Stomach smooth muscle (tissue), 2 donors: ENCODE data around the gene DNMT3A.
"Not testable (repeated sequence)": the region's sequence is repeated elsewhere in the genome, so short reads cannot be mapped to it uniquely, and the experiment has no call there.

Experiments
- H3K27ac ChIP-seq: one replicate; pipeline ENCODE4 v1.7.0; 2013; ENCODE audit warnings: mild to moderate bottlenecking, low read length, inconsistent platforms
- H3K27me3 ChIP-seq, 2 donors: one replicate each; pipeline ENCODE4 v1.7.0; 2013; ENCODE audit warnings: low read length in 2 of 2; ENCODE audit not compliant: insufficient read depth in 2 of 2, control insufficient read depth in 1 of 2
- H3K36me3 ChIP-seq, 2 donors: one replicate each; pipeline ENCODE4 v1.7.0; 2013; ENCODE audit warnings: low read length in 2 of 2; ENCODE audit not compliant: control insufficient read depth in 2 of 2, insufficient read depth in 2 of 2
- H3K4me1 ChIP-seq: one replicate; pipeline ENCODE4 v1.7.0; 2013; ENCODE audit warnings: low read length; ENCODE audit not compliant: control insufficient read depth, insufficient read depth
- H3K4me3 ChIP-seq, 2 donors: one replicate each; pipeline ENCODE4 v1.7.0; 2013; ENCODE audit warnings: low read length in 2 of 2
- H3K9ac ChIP-seq, 2 donors: one replicate each; pipeline ENCODE4 v1.7.0; 2013; ENCODE audit warnings: low read length in 2 of 2, mild to moderate bottlenecking in 1 of 2
- H3K9me3 ChIP-seq, 2 donors: one replicate each; pipeline ENCODE4 v1.7.0; 2013; ENCODE audit warnings: low read length in 2 of 2; ENCODE audit not compliant: control insufficient read depth in 2 of 2
- donor health status: healthy.
- donor health status: Pancreatic carcinoma.

Gene DNMT3A

DNA sequence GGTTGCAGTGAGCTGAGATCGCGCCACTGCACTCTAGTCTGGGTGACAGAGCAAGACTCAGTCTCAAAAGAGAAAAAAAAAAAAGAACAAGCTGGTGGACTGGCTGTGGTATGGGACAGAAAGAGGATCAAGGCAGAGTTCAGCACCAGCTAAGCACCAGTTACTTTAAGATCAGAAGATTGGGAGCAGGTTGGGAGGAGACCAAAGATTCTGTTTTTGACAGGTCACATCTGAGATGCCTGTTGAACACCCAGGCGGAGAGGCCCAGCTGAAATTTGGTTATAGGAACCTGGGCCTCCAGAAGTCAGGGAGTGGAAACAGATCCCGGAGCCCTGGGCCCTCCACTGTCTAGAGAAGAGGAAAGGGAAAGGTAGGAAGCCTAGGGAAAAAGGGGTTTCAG, 120.1 kb downstream of the DNMT3A start:
- H3K27me3 ChIP-seq, result no peaks in the 10 kb centered on the region
- no peaks in the 10 kb centered on the region for H3K4me1 ChIP-seq
- H3K36me3 ChIP-seq, result no peaks in the 10 kb centered on the region
- H3K9ac ChIP-seq, result no peak overlapping the region
- no peak overlapping the region for H3K27ac ChIP-seq
- no peak overlapping the region for H3K4me3 ChIP-seq
- H3K9me3 ChIP-seq, result no peaks in the 10 kb centered on the region

DNA sequence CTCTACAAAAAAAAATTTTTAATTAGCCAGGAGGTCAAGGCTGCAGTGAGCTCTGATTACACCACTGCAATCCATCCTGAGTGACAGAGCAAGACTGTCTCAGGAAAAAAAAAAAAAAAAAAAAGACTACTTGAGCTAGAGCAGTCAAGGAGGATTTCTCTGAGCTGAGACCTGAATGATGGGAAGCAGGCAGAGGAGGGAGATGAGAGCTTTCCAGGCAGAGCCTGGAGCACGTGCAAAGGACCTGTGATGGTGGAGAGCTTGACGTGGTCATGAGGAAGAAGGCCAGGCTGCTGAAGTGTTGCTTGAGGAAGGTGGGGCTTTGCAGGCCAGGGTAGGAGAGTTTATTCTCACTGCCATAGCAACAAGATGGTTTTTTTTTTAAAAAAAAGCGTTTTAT, 121.4 kb downstream of the DNMT3A start:
- no peak overlapping the region for H3K9ac ChIP-seq
- H3K36me3 ChIP-seq, result no peaks in the 10 kb centered on the region
- H3K27ac ChIP-seq, result no peak overlapping the region
- no peaks in the 10 kb centered on the region for H3K4me1 ChIP-seq
- no peaks in the 10 kb centered on the region for H3K9me3 ChIP-seq
- H3K27me3 ChIP-seq, result no peaks in the 10 kb centered on the region
- no peak overlapping the region for H3K4me3 ChIP-seq

DNA sequence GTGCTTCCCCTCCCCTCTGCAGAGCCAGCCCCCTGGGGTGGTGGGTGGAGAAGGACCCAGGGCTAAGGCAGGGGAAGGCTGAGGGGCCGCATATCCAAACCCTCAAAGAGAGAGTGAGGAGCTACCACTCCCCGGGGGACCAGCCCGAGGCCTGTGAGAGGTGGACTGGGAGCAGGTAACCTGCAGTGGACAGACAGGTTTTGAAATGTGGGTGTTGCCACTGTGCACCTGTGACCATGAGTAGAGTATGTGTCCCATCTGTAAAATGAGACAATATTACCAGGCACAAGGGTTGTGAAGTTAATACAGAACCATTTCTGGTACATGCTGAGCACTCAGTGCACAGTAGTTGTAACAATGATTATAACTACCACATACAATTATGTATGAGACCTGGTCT, 122.1 kb downstream of the DNMT3A start:
- Histone ChIP-seq H3K9me3 (no peaks in the 10 kb centered on the region), H3K27me3 (no peaks in the 10 kb centered on the region), H3K36me3 (no peaks in the 10 kb centered on the region)

DNA sequence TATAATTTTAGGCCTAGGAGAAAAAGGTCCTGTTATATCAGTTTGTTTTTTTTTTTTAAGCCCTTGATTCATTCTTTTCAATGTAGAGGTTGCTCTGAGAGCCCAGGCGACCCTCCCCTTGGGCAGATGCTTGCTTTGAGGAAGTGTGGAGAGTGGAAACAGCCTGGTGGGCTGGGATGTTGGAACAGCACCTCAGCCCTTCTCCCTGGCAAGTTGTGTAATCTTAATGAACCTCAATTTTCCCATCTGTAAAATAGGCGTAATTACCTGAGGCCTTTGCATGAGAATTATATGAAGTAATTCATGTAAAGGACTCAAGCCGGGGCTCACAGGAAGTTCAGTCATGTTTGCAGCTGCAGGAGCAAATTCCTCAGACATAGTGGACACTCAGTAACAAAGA, 123.6 kb downstream of the DNMT3A start:
- H3K36me3 ChIP-seq, result no peaks in the 10 kb centered on the region
- no peaks in the 10 kb centered on the region for H3K27me3 ChIP-seq
- no peaks in the 10 kb centered on the region for H3K4me1 ChIP-seq
- H3K4me3 ChIP-seq, result no peak overlapping the region
- H3K9ac ChIP-seq, result no peak overlapping the region
- H3K9me3 ChIP-seq, result no peaks in the 10 kb centered on the region
- no peak overlapping the region for H3K27ac ChIP-seq

More for the DNA sequence above, 122.1 kb downstream of the DNMT3A start:
- Histone ChIP-seq H3K9ac (no peak overlapping the region), H3K4me3 (no peak overlapping the region), H3K4me1 (no peaks in the 10 kb centered on the region), H3K27ac (no peak overlapping the region)

DNA sequence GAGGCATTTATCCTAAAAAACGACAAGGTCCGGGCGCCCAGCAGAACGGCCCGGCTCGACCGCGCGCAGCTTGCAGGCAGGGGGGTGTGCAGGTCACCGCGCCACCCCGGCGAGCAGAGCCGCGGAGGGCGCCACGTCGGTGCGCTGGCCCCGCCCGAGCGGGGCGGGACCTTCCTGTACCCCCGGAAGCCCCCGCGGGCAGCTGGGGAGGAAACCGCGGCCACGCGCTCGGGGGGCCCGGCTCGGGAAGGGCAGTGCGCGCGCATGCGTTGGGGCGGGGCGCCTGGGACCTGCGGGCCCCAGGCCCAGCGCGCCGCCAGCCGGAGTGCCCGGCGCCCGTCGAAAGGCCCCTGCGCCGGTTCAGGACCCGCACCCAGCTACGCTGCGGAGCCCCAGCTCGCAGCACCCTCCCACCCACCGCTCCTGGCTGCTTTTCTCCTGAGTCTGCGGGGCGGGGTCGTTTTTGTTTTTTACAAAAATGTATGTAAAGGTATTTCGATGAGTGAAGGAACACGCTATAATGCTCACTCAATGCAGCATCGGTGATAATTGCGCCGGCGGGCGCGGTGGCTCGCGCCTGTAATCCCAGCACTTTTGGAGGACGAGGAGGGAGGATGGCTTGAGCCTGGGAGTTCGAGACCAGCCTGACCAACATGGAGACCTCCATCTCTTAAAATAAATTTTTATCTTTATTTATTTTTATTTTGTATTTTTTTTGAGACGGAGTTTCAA, 125.6 kb downstream of the DNMT3A start:
- peak overlapping the region; percentile 67 to 71 for H3K9ac ChIP-seq
- no peaks in the 10 kb centered on the region for H3K36me3 ChIP-seq

DNA sequence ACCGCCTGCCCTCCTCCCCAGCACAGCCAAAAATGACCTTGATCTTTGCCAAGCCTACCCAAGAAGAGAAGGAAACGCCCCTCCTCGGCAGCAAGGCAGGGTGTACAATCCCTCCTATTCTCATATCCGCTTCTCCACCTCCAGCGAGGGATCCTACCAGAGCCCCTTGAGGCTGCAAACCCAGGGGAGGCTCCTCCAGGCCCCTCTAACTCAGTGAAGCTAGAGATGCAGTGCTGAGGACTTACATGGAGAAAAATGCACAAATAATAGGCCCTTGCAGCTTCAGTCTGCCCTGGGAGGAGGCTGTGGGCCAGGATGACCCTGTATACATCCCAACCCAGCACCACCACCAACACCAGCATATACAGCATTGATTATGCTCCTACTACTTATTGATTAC, 126.5 kb downstream of the DNMT3A start:
- Histone ChIP-seq H3K27ac (peak overlapping the region; percentile 37), H3K4me3 (no peak overlapping the region), H3K27me3 (no peaks in the 10 kb centered on the region), H3K9me3 (no peaks in the 10 kb centered on the region), H3K9ac (no peak overlapping the region), H3K4me1 (no peaks in the 10 kb centered on the region), H3K36me3 (no peaks in the 10 kb centered on the region)

More for the DNA sequence above, 125.6 kb downstream of the DNMT3A start:
- Histone ChIP-seq H3K9me3 (no peaks in the 10 kb centered on the region), H3K4me1 (no peaks in the 10 kb centered on the region), H3K4me3 (peak overlapping the region; percentile 72 to 76), H3K27me3 (no peaks in the 10 kb centered on the region), H3K27ac (peak overlapping the region; percentile 37)

DNA sequence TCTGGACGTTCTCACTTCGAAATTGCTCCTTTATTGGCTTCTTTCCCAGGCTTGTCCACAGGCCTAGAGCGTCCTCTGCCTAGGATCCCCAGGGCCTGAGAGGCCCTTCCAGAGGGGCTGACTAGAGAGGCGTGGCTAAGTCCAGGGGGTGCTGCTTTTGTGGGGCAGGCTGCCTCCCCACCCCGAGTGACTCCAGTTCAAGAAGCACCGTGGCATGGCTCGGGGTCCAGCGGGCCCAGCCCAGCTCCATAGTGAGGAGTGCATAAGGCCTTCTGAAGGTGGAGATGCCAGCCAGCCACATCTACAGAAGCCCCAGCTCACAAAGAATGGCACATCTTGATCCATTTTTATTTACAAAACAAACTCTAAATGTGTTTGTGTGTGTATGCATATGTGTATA, 128.5 kb downstream of the DNMT3A start:
- Histone ChIP-seq H3K4me1 (no peaks in the 10 kb centered on the region), H3K36me3 (no peaks in the 10 kb centered on the region), H3K9ac (no peak overlapping the region), H3K4me3 (no peak overlapping the region), H3K27me3 (no peaks in the 10 kb centered on the region), H3K9me3 (no peaks in the 10 kb centered on the region), H3K27ac (no peak overlapping the region)

DNA sequence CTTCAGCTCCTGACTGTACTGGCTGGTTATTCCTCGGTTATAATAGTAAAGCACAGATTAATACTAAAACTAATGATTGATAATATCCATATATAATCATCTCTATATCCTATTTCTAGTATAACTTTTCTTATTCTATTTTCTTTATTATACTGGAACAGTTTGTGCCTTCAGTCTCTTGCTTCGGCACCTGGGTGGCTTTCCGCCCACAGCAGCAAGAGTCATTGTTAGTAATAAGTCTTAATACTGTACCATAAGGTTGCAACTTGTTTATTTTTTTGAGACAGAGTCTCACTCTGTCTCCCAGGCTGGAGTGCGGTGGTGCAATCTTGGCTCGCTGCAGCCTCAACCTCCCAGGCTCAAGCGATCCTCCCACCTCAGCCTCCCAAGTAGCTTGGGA, 130.8 kb downstream of the DNMT3A start:
- not testable (repeated sequence) for H3K36me3 ChIP-seq, H3K27ac ChIP-seq, H3K9ac ChIP-seq, H3K4me1 ChIP-seq, H3K27me3 ChIP-seq, H3K9me3 ChIP-seq, H3K4me3 ChIP-seq

DNA sequence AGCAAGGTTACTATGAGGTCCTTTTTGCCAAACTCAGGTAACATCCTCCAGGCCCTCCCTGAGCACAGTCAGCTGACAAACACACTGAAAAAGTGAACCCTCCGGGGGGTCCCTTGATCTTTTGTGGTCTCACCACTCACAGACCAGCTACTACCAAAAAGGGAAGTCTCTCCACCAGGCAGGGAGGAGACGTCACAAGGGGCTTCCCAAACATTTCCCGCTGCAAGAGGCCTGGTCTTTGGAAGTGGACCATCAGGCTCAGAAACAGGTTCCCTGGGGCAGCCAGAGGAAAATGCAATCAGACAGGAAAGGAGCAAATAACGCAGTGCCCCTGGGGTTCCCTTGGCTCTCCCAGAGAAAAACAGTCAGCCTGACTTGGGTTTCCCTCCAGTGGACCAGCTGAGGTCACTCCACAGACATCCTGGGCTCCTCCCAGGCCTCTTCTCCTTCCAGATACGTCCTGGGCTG, 134.6 kb downstream of the DNMT3A start:
- no peak overlapping the region for H3K9ac ChIP-seq
- no peaks in the 10 kb centered on the region for H3K27me3 ChIP-seq
- no peak overlapping the region for H3K4me3 ChIP-seq
- H3K27ac ChIP-seq, result no peak overlapping the region
- H3K4me1 ChIP-seq, result no peaks in the 10 kb centered on the region
- H3K9me3 ChIP-seq, result no peaks in the 10 kb centered on the region
- no peaks in the 10 kb centered on the region for H3K36me3 ChIP-seq

DNA sequence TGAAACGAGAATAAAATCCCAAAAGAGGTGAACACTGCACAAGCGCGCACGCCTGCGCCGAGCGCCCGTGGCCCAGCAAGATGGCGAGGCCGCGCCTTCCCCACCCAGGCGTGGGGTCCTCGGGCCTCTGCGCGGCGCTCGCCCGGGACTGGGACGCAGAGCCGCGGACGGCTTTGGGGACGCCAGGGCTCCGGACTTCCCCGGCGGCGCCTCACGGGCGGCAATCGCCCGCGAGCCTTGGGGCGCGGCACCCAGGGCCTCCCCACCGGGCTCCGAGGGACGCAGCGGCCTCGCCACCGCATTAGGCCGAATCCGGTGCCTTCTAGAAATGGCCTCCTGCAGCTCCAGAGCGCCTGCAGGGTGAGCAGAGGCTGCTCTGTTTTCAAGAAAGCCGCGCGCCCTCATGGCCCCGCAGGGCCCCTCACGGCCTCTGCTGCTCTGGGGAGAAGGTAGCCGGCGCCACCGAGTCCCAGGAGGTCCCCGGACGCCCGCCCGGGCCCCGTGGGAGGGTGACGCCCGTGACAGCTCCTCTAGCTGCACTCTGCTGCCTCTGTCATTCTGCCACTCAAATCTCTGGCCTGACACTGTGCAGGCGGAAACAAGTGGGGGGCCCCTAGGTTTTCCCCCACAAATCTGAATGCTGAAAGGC, 137.4 kb downstream of the DNMT3A start:
- Histone ChIP-seq H3K27me3 (no peaks in the 10 kb centered on the region), H3K4me1 (no peaks in the 10 kb centered on the region), H3K4me3 (peak overlapping the region in 1 of 2 donors; percentile 35), H3K36me3 (no peaks in the 10 kb centered on the region), H3K9me3 (no peaks in the 10 kb centered on the region), H3K9ac (no peak overlapping the region), H3K27ac (no peak overlapping the region)

DNA sequence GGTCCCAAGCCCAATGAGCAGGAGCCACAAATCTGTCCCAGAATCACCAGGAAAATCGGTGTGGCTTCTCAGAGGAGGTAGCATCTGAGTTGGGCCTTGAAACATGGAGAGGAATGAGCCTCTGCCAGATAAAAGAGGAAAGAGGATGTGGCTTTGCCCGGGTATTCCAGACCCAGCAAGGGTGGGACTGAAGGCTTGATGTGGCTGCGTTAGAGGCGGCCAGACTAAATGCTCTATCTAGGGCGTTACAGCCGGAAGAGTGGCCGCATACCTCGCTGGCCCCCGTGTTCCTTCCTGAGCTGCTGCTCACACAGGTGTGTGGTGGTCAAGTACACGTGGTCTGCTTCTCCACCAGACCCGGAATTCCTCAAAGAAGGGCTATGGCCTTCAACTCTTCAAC, 139.4 kb downstream of the DNMT3A start:
- H3K9me3 ChIP-seq, result no peaks in the 10 kb centered on the region
- H3K9ac ChIP-seq, result no peak overlapping the region
- no peak overlapping the region for H3K4me3 ChIP-seq
- H3K27me3 ChIP-seq, result no peaks in the 10 kb centered on the region
- no peaks in the 10 kb centered on the region for H3K4me1 ChIP-seq
- H3K27ac ChIP-seq, result no peak overlapping the region
- H3K36me3 ChIP-seq, result no peaks in the 10 kb centered on the region
